Measurements from ENCODE around the gene FUT8. TPM values are rescaled to one million over a fixed set of nuclear protein-coding genes. Genes with fewer than 3 reads are reported as not detected.

The FUT8 gene
- total RNA-seq, 4 donors from 2014 or later = 5.5 to 25.4 (median 8.8) TPM

DNA sequence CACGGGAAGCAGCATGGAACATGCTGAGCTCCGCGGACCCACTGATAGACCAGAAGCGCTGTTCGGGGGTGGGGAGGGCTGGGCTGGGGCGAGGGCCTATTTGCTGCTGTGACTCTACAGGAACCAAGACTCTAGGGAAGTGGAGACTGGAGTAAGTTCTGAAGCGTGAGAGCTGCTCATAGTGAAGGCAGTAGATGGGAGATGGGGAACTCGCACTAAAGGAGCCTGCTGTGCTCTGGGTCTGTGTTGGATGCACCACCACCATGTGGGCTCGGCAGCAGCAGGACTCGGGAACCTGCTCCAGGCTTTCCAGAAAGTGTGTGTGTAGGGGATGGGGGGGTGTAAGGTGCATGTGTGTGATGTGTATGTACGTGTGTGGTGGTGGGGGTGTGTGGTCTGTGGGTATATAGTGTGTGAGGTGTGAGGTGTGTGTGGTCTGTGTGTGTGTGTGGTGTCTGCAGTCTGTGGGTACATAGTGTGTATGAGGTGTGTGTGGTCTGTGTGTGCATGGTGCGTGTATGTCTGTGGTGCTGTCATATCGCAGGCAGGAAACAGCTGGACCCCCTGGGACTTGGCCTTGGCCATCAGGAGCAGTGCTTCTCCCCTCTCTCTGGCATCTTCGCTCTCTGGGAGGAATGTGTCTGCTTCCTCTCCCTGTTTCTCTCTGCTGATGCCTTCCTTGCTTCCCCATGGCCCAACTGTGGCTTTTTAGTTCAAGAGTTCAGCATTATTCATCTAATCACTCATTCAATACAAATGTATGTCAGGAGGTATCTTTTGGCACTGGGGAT lies 378.9 kb downstream of the FUT8 start:
- Histone ChIP-seq H3K36me3 (no peaks in the 10 kb centered on the region), H3K4me3 (no peak overlapping the region), H3K9me3 (no peaks in the 10 kb centered on the region), H3K27me3 (peaks cover 0 to 21% (median 0%) of the 10 kb centered on the region in 4 donors), H3K27ac (no peak overlapping the region), H3K4me1 (no peaks in the 10 kb centered on the region)
- TF ChIP-seq CTCF (IDR thresholded peaks at IDR 0.05) = no peak
- TF ChIP-seq POLR2A (IDR thresholded peaks at IDR 0.05) = no peak
- intact Hi-C loops (cut with DNase I) = no loop called here
- peak; percentile 3 for DNase-seq
- 57 to 70% methylated on average over 8 to 12 of the region's 14 CpGs for WGBS, 2 donors

DNA sequence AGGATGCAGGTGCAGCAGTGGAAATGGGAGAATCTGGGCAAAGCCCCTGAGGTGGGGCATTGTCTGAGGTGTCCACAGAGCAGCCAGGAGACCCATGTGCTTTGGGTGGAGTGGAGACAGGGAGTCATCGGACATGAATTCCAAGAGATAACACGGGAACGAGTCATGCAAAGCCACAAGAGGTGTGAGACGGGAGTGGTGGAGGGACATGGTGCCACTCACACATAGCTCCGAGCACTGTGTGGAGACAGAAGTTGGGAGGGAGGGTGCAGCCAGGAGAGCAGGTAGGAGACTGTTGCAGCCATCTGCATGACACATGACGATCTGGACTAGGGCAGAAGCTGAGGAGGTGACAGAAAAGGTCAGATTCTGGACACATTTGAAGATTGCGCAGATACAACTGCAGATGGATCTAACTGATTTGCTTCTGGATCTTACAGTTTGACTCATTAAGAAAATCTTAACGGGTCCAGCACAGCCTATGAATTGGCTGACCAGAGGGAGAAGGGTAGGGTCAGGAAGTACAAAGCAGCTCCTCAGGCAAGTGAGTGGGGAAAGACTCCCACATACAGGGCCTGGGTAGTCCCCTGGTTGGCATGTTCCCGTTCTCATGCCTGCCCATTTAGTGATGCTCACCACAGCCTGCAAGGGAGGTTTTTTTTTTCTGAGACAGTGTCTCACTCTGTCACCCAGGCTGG lies 379.8 kb downstream of the FUT8 start:
- Histone ChIP-seq H3K9me3 (no peaks in the 10 kb centered on the region), H3K4me3 (no peak overlapping the region), H3K27ac (no peak overlapping the region), H3K36me3 (no peaks in the 10 kb centered on the region), H3K4me1 (no peaks in the 10 kb centered on the region), H3K27me3 (peaks cover 0 to 17% (median 0%) of the 10 kb centered on the region in 4 donors)
- intact Hi-C loops (cut with DNase I) = no loop called here
- DNase-seq = no peak
- TF ChIP-seq POLR2A (IDR thresholded peaks at IDR 0.05) (no peak), CTCF (IDR thresholded peaks at IDR 0.05) (no peak)
- WGBS, 2 donors = 65 to 66% methylated on average over 9 of the region's 9 CpGs

Small RNA genes lying within 50 kb of the gene (small RNA-seq; reads per million reads assigned to genes)
- gene MIR625 = 0 reads per million in 4 donors
